ENCODE data around the gene CEP112.
"Not testable (repeated sequence)": the region's sequence is repeated elsewhere in the genome, so short reads cannot be mapped to it uniquely, and the experiment has no call there.

The CEP112 gene

DNA sequence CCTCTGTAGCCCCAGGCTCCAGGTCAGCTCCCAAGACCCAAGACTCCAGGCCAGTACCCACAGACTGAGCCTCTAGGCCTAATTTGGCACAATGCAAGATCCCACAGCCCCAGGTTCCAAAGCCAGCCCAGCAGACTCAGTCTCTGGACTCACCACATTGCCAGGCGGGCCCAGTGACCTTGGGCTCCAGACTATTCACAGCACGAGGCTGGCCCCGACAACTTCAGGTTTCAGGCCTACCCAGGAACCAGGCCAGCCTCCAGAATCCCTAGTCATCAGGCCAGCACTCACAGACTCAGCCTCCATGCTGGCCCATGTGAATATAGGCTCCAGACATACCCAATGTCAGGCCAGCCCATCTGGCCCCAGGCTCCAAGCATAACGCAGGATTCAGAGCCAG, 103.8 kb downstream of the CEP112 start:
- H3K4me3 ChIP-seq (ENCODE audit: low read depth, low read length), result no peak overlapping the region
- TF ChIP-seq, protein P1, sequence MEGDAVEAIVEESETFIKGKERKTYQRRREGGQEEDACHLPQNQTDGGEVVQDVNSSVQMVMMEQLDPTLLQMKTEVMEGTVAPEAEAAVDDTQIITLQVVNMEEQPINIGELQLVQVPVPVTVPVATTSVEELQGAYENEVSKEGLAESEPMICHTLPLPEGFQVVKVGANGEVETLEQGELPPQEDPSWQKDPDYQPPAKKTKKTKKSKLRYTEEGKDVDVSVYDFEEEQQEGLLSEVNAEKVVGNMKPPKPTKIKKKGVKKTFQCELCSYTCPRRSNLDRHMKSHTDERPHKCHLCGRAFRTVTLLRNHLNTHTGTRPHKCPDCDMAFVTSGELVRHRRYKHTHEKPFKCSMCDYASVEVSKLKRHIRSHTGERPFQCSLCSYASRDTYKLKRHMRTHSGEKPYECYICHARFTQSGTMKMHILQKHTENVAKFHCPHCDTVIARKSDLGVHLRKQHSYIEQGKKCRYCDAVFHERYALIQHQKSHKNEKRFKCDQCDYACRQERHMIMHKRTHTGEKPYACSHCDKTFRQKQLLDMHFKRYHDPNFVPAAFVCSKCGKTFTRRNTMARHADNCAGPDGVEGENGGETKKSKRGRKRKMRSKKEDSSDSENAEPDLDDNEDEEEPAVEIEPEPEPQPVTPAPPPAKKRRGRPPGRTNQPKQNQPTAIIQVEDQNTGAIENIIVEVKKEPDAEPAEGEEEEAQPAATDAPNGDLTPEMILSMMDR (IDR thresholded peaks at IDR 0.05; ENCODE audit: borderline replicate concordance, insufficient read depth, low read depth, low read length), result no peak

DNA sequence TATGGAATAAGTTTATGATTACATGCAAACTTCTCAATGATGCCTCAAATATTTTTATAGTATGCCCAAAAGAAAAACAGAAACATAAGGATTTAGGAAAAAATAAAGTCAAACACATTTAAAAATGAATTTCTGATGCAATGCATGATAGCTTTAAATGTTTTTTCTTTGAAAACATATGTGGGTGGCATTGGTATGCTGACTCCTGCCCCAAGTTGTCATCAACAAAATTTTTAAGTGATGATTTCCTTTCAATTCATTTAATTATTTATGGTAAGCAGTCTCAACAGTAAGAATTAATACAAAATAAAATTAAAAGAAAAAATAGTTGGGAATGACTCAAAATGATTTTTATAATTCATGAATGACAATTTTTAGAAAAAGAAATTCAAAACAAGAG, 104.9 kb downstream of the CEP112 start:
- TF ChIP-seq, protein P1 (IDR thresholded peaks at IDR 0.05; ENCODE audit: borderline replicate concordance, insufficient read depth, low read depth, low read length), result no peak
- H3K4me3 ChIP-seq (ENCODE audit: low read depth, low read length), result no peak overlapping the region

DNA sequence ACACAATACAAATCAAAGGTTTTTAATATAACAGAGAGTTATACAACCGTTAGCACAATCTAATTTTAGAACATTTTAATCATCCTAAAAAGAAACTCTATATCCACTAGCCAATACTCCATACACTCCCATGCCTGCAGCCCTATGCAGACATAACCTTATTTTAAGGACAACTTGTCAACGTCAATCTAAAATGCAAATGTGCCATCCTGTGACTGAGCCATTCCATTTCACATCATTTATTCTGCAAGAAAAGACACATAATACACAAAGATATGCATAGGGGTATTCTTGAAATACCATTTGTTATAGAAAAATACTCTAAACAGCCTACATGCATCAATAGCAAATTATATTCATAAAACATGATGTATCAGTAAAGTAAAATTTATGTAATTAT, 106.7 kb downstream of the CEP112 start:
- TF ChIP-seq, protein P1 (IDR thresholded peaks at IDR 0.05; ENCODE audit: borderline replicate concordance, insufficient read depth, low read depth, low read length), result no peak
- H3K4me3 ChIP-seq (ENCODE audit: low read depth, low read length), result no peak overlapping the region

DNA sequence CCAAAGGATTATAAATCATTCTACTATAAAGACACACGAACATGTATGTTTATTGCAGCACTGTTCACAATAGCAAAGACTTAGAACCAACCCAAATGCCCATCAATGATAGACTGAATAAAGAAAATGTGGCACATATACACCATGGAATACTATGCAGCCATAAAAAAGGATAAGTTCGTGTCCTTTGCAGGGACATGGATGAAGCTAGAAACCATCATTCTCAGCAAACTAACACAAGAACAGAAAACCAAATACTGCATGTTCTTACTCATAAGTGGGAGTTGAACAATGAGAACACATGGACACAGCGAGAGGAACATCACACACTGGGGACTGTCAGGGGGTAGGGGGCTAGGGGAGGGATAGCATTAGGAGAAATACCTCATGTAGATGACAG, 111.3 kb downstream of the CEP112 start:
- not testable (repeated sequence) for H3K4me3 ChIP-seq (ENCODE audit: low read depth, low read length)

DNA sequence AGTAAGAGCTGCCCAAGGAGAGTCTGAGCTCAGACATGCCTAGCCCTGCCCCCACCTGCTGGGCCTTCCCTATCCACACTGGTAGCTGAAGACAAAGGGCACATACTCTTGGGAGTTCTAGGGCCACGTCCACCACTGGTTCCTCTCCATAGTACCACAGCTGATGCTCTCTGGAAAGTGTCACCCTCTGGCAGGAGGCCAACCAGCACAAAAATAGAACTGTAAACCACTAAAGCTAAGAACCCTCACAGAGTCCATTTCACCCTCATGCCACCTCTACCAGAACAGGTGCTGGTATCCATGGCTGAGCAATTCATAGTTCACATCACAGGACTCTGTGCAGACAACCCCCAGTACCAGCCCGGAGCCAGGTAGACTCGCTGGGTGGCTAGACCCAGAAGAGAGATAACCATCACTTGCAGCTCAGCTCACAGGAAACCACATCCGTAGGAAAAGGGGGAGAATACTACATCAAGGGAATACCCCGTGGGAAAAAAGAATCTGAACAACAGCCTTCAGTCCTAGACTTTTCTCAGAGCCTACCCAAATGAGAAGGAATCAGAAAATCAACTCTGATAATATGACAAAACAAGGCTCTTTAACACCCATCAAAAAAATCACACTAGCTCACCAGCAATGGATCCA, 115.3 kb downstream of the CEP112 start:
- TF ChIP-seq, protein P1 (IDR thresholded peaks at IDR 0.05; ENCODE audit: borderline replicate concordance, insufficient read depth, low read depth, low read length), result no peak

DNA sequence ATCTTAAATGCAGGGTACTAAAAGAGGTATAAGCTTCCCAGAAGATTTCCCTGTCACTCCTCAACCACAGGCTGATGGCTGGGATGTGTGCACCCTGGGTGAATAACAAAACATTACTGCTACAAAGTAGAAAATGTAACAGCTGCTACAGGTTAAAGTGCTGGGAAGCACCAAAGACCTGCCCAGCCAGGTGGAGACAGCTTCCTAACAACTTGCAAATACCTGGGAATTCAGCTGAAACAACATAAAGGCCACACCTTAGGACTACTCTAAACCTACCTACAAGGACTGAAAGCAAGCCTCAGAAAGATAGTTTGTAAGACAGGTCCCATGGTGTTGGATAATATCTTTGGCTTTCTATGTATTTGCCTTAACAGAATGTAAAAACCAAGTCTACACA, 118.5 kb downstream of the CEP112 start:
- TF ChIP-seq, protein P1 (IDR thresholded peaks at IDR 0.05; ENCODE audit: borderline replicate concordance, insufficient read depth, low read depth, low read length), result no peak
- no peak overlapping the region for H3K4me3 ChIP-seq (ENCODE audit: low read depth, low read length)

More for the DNA sequence above, 115.3 kb downstream of the CEP112 start:
- no peak overlapping the region for H3K4me3 ChIP-seq (ENCODE audit: low read depth, low read length)

DNA sequence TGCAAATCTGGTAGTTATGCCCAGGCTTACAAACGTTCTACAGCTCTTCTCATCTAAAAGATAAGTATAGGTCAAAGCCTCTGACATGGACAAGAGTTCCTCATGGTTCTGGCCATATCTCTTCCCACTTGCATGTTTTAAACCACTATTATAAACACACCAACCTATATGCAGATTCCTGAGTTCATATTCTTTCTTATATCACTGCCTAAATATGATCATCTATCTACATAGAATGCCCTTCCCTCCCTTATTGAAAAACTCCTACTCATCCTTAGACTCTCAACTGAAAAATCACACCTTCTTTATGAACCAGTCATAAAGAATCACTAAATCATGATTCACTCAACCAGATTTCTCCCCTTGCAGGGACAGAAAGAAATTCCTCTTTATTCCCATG, 128.2 kb downstream of the CEP112 start:
- H3K4me3 ChIP-seq (ENCODE audit: low read depth, low read length), result no peak overlapping the region
- TF ChIP-seq, protein P1 (IDR thresholded peaks at IDR 0.05; ENCODE audit: borderline replicate concordance, insufficient read depth, low read depth, low read length), result no peak
